ENCODE results near the gene PCSK5.
"Not testable (repeated sequence)": the region's sequence is repeated elsewhere in the genome, so short reads cannot be mapped to it uniquely, and the experiment has no call there.

PCSK5 gene

GRCh38 chr9:76354221-76354620 is 463.7 kb downstream of the PCSK5 start:
- no peak overlapping the region for H3K4me3 Mint-ChIP-seq
- peaks cover 7% of the 10 kb centered on the region for H3K4me1 Mint-ChIP-seq

GRCh38 chr9:76355886-76356285 is 465.4 kb downstream of the PCSK5 start:
- H3K27ac Mint-ChIP-seq, result no peak overlapping the region
- no peak for ATAC-seq
- no peaks in the 10 kb centered on the region for H3K36me3 Mint-ChIP-seq
- peaks cover 7% of the 10 kb centered on the region for H3K4me1 Mint-ChIP-seq
- DNase-seq (ENCODE audit: low spot score in 2 of 2), result no peak
- H3K4me3 Mint-ChIP-seq, result no peak overlapping the region
- H3K9me3 Mint-ChIP-seq, result no peaks in the 10 kb centered on the region

More at GRCh38 chr9:76354221-76354620, 463.7 kb downstream of the PCSK5 start:
- Mint-ChIP-seq H3K27ac (no peak overlapping the region), H3K36me3 (no peaks in the 10 kb centered on the region), H3K9me3 (no peaks in the 10 kb centered on the region)
- DNase-seq (ENCODE audit: low spot score in 2 of 2), result no peak
- no peak for ATAC-seq

GRCh38 chr9:76357555-76357954 is 467.1 kb downstream of the PCSK5 start:
- H3K4me1 Mint-ChIP-seq, result no peaks in the 10 kb centered on the region
- no peaks in the 10 kb centered on the region for H3K36me3 Mint-ChIP-seq
- H3K4me3 Mint-ChIP-seq, result no peak overlapping the region
- H3K27ac Mint-ChIP-seq, result no peak overlapping the region
- DNase-seq (ENCODE audit: low spot score in 2 of 2) (no peak), ATAC-seq (no peak)
- no peaks in the 10 kb centered on the region for H3K9me3 Mint-ChIP-seq

GRCh38 chr9:76358628-76359280 is 468.3 kb downstream of the PCSK5 start:
- H3K4me3 Mint-ChIP-seq, result no peak overlapping the region
- no peak overlapping the region for H3K27ac Mint-ChIP-seq
- H3K36me3 Mint-ChIP-seq, result no peaks in the 10 kb centered on the region
- no peak for ATAC-seq
- no peaks in the 10 kb centered on the region for H3K4me1 Mint-ChIP-seq
- no peak for DNase-seq (ENCODE audit: low spot score in 2 of 2)
- H3K9me3 Mint-ChIP-seq, result no peaks in the 10 kb centered on the region

- DNase-seq (ENCODE audit: low spot score in 2 of 2) (no peak), ATAC-seq (no peak)
- no peak overlapping the region for H3K4me3 Mint-ChIP-seq
- no peaks in the 10 kb centered on the region for H3K4me1 Mint-ChIP-seq
- no peaks in the 10 kb centered on the region for H3K36me3 Mint-ChIP-seq
- no peak overlapping the region for H3K27ac Mint-ChIP-seq
- no peaks in the 10 kb centered on the region for H3K9me3 Mint-ChIP-seq
These were observed 468.9 kb downstream of the PCSK5 start for GRCh38 chr9:76359365-76359764.

- no peaks in the 10 kb centered on the region for H3K9me3 Mint-ChIP-seq
- no peaks in the 10 kb centered on the region for H3K36me3 Mint-ChIP-seq
- ATAC-seq, result no peak
- H3K4me3 Mint-ChIP-seq, result no peak overlapping the region
- no peak overlapping the region for H3K27ac Mint-ChIP-seq
- no peak for DNase-seq (ENCODE audit: low spot score in 2 of 2)
- H3K4me1 Mint-ChIP-seq, result no peaks in the 10 kb centered on the region
These were observed 469.3 kb downstream of the PCSK5 start for GRCh38 chr9:76359766-76360165.

- H3K4me1 Mint-ChIP-seq; ATAC-seq; H3K9me3 Mint-ChIP-seq; H3K27ac Mint-ChIP-seq; H3K36me3 Mint-ChIP-seq; DNase-seq (ENCODE audit: low spot score in 2 of 2); H3K4me3 Mint-ChIP-seq: not testable (repeated sequence)
These were observed 472.0 kb downstream of the PCSK5 start for GRCh38 chr9:76362332-76363031.

GRCh38 chr9:76363032-76363395 is 472.5 kb downstream of the PCSK5 start:
- ATAC-seq, result no peak
- no peaks in the 10 kb centered on the region for H3K9me3 Mint-ChIP-seq
- no peak overlapping the region for H3K27ac Mint-ChIP-seq
- no peaks in the 10 kb centered on the region for H3K36me3 Mint-ChIP-seq
- no peak for DNase-seq (ENCODE audit: low spot score in 2 of 2)
- H3K4me1 Mint-ChIP-seq, result no peaks in the 10 kb centered on the region
- H3K4me3 Mint-ChIP-seq, result no peak overlapping the region

GRCh38 chr9:76365028-76365427 is 474.6 kb downstream of the PCSK5 start:
- H3K36me3 Mint-ChIP-seq, result no peaks in the 10 kb centered on the region
- H3K9me3 Mint-ChIP-seq, result no peaks in the 10 kb centered on the region
- H3K27ac Mint-ChIP-seq, result no peak overlapping the region
- H3K4me1 Mint-ChIP-seq, result no peaks in the 10 kb centered on the region
- DNase-seq (ENCODE audit: low spot score in 2 of 2) (no peak), ATAC-seq (no peak)
- no peak overlapping the region for H3K4me3 Mint-ChIP-seq

- Mint-ChIP-seq H3K27ac (no peak overlapping the region), H3K4me1 (no peaks in the 10 kb centered on the region), H3K9me3 (no peaks in the 10 kb centered on the region), H3K36me3 (no peaks in the 10 kb centered on the region), H3K4me3 (no peak overlapping the region)
- DNase-seq (ENCODE audit: low spot score in 2 of 2) (no peak), ATAC-seq (no peak)
These were observed 475.8 kb downstream of the PCSK5 start for GRCh38 chr9:76366275-76366674.

GRCh38 chr9:76369583-76369982 is 479.1 kb downstream of the PCSK5 start:
- no peak for ATAC-seq
- Mint-ChIP-seq H3K36me3 (no peaks in the 10 kb centered on the region), H3K4me1 (no peaks in the 10 kb centered on the region), H3K9me3 (no peaks in the 10 kb centered on the region), H3K4me3 (no peak overlapping the region), H3K27ac (no peak overlapping the region)
- DNase-seq (ENCODE audit: low spot score in 2 of 2), result no peak

GRCh38 chr9:76370396-76371023 is 480.0 kb downstream of the PCSK5 start:
- ATAC-seq, result no peak
- Mint-ChIP-seq H3K27ac (no peak overlapping the region), H3K4me3 (no peak overlapping the region), H3K36me3 (no peaks in the 10 kb centered on the region), H3K4me1 (no peaks in the 10 kb centered on the region), H3K9me3 (no peaks in the 10 kb centered on the region)
- DNase-seq (ENCODE audit: low spot score in 2 of 2), result no peak

GRCh38 chr9:76371901-76372300 is 481.4 kb downstream of the PCSK5 start:
- H3K27ac Mint-ChIP-seq, result no peak overlapping the region
- ATAC-seq, result no peak
- no peaks in the 10 kb centered on the region for H3K4me1 Mint-ChIP-seq
- no peaks in the 10 kb centered on the region for H3K36me3 Mint-ChIP-seq
- no peak for DNase-seq (ENCODE audit: low spot score in 2 of 2)
- H3K9me3 Mint-ChIP-seq, result no peaks in the 10 kb centered on the region
- H3K4me3 Mint-ChIP-seq, result no peak overlapping the region

- no peak for DNase-seq (ENCODE audit: low spot score in 2 of 2)
- Mint-ChIP-seq H3K4me3 (no peak overlapping the region), H3K4me1 (no peaks in the 10 kb centered on the region), H3K9me3 (no peaks in the 10 kb centered on the region), H3K27ac (no peak overlapping the region), H3K36me3 (no peaks in the 10 kb centered on the region)
- no peak for ATAC-seq
These were observed 481.9 kb downstream of the PCSK5 start for GRCh38 chr9:76372336-76372735.

GRCh38 chr9:76373173-76373783 is 482.8 kb downstream of the PCSK5 start:
- no peak overlapping the region for H3K4me3 Mint-ChIP-seq
- no peak overlapping the region for H3K27ac Mint-ChIP-seq
- no peaks in the 10 kb centered on the region for H3K9me3 Mint-ChIP-seq
- no peaks in the 10 kb centered on the region for H3K36me3 Mint-ChIP-seq
- no peak for ATAC-seq
- no peaks in the 10 kb centered on the region for H3K4me1 Mint-ChIP-seq
- no peak for DNase-seq (ENCODE audit: low spot score in 2 of 2)
